NB4 (cell line): ENCODE data around the gene FLOT2.

ENCODE experiments used
- CTCF ChIP-seq: IDR thresholded peaks from one replicate; pipeline ENCODE4 v1.5.1; 2012; ENCODE audit warnings: low read depth, low read length
- MYC ChIP-seq: IDR thresholded peaks from 2 replicates; pipeline ENCODE4 v1.6.1; 2011; ENCODE audit warnings: low read depth, low read length
- POLR2A ChIP-seq: IDR thresholded peaks from 2 replicates; pipeline ENCODE4 v1.6.1; 2011; ENCODE audit warnings: mild to moderate bottlenecking; ENCODE audit not compliant: insufficient read length; ENCODE audit errors: extremely low read depth
- TF ChIP-seq, protein P1 (sequence below): IDR thresholded peaks from 2 replicates; pipeline ENCODE4 v1.6.1; 2011; ENCODE audit warnings: low read depth, low read length

- TF ChIP-seq POLR2A (no peak), CTCF (no peak), MYC (no peak)
- TF ChIP-seq, protein P1, sequence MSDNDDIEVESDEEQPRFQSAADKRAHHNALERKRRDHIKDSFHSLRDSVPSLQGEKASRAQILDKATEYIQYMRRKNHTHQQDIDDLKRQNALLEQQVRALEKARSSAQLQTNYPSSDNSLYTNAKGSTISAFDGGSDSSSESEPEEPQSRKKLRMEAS = no peak
Measured at GRCh38 chr17:28910534-28910933, 13.0 kb upstream of the FLOT2 start.
